Myocyte (in vitro differentiated cells): ENCODE results near the gene PCBP3. TPM values are rescaled to one million over a fixed set of nuclear protein-coding genes. Genes with fewer than 3 reads are reported as not detected.
A peak's percentile ranks its signal among the peaks of the same experiment; 100 is the strongest.
"Not testable (repeated sequence)": the region's sequence is repeated elsewhere in the genome, so short reads cannot be mapped to it uniquely, and the experiment has no call there.

Experiments used
- DNase-seq: peaks from one replicate; pipeline ENCODE4 v3.0.0-alpha.2; 2012; ENCODE audit warnings: low read depth
- polyA plus RNA-seq: library from polyadenylated mRNA; unstranded; fragments of >200 nt; gene quantifications from one replicate; pipeline ENCODE4 v1.2.1, GENCODE V29; 2012; ENCODE audit warnings: missing spikeins
- total RNA-seq: library from RNA; depleted of rRNA; stranded (reverse); fragments of >200 nt; gene quantifications from 2 replicates; pipeline ENCODE4 v1.2.3, GENCODE V29; 2014

The PCBP3 gene
- total RNA-seq: 1.5 and 1.7 TPM in 2 replicates
- 2.4 TPM for polyA plus RNA-seq

- peak; percentile 92 for DNase-seq
Measured at GRCh38 chr21:45643021-45643980, at the start of gene PCBP3. TSS of gene PCBP3 (plus strand) at chr21:45643725. CDS start at chr21:45850086, 206,361 bp downstream.

GRCh38 chr21:45594721-45595489 lies 48.6 kb upstream of the PCBP3 start:
- no peak for DNase-seq

GRCh38 chr21:45595574-45596295 lies 47.8 kb upstream of the PCBP3 start:
- no peak for DNase-seq

- DNase-seq: peak; percentile 42
Measured at GRCh38 chr21:45596704-45597318, 46.7 kb upstream of the PCBP3 start.

GRCh38 chr21:45598109-45598508 lies 45.4 kb upstream of the PCBP3 start:
- DNase-seq: no peak

GRCh38 chr21:45598666-45599065 lies 44.9 kb upstream of the PCBP3 start:
- no peak for DNase-seq

- DNase-seq: no peak
Measured at GRCh38 chr21:45599146-45599581, 44.4 kb upstream of the PCBP3 start.

- no peak for DNase-seq
Measured at GRCh38 chr21:45600248-45600647, 43.3 kb upstream of the PCBP3 start.

- no peak for DNase-seq
Measured at GRCh38 chr21:45601551-45601950, 42.0 kb upstream of the PCBP3 start.

GRCh38 chr21:45602106-45602505 lies 41.4 kb upstream of the PCBP3 start:
- no peak for DNase-seq

GRCh38 chr21:45603481-45603880 lies 40.0 kb upstream of the PCBP3 start:
- no peak for DNase-seq

GRCh38 chr21:45604681-45605080 lies 38.8 kb upstream of the PCBP3 start:
- DNase-seq: not testable (repeated sequence)

GRCh38 chr21:45607021-45607908 lies 36.3 kb upstream of the PCBP3 start:
- no peak for DNase-seq

- DNase-seq: no peak
Measured at GRCh38 chr21:45607909-45608295, 35.6 kb upstream of the PCBP3 start.

- DNase-seq: not testable (repeated sequence)
Measured at GRCh38 chr21:45608747-45609470, 34.6 kb upstream of the PCBP3 start.

- not testable (repeated sequence) for DNase-seq
Measured at GRCh38 chr21:45609616-45610015, 33.9 kb upstream of the PCBP3 start.

GRCh38 chr21:45611296-45611695 lies 32.2 kb upstream of the PCBP3 start:
- DNase-seq: no peak

- DNase-seq: peak; percentile 81
Measured at GRCh38 chr21:45611939-45612664, 31.4 kb upstream of the PCBP3 start.

- DNase-seq: not testable (repeated sequence)
Measured at GRCh38 chr21:45612665-45613019, 30.9 kb upstream of the PCBP3 start.
